B cell (primary cell): ENCODE measurements around the gene HOXD4.

Experiments used
- CTCF ChIP-seq: fragments of 200-600 bp; IDR thresholded peaks from one replicate; pipeline ENCODE4 v1.8.0; 2022; ENCODE audit warnings: antibody characterized with exemption, mild to moderate bottlenecking
- EZH2 ChIP-seq: IDR thresholded peaks from 2 replicates; pipeline ENCODE4 v1.6.1; 2012; ENCODE audit warnings: borderline replicate concordance, low read depth, mild to moderate bottlenecking, moderate library complexity, low read length; ENCODE audit not compliant: insufficient read depth, poor library complexity, severe bottlenecking

GRCh38 chr2:176200971-176201370 is 49.6 kb downstream of the HOXD4 start:
- TF ChIP-seq CTCF (no peak), EZH2 (no peak)
